HFFc6 (cell line): ENCODE measurements around the gene RASGRP1. TPM values are rescaled to one million over a fixed set of nuclear protein-coding genes. Genes with fewer than 3 reads are reported as not detected.

Experiments
- DNase-seq: peaks from one replicate; pipeline ENCODE4 v3.0.0-alpha.2; 2018
- H3K27ac Mint-ChIP-seq: 2 replicates; pipeline ENCODE4 v1.8.0; 2020; ENCODE audit warnings: mild to moderate bottlenecking, mixed read lengths
- H3K27me3 Mint-ChIP-seq: 2 replicates; pipeline ENCODE4 v1.8.0; 2021; ENCODE audit warnings: mild to moderate bottlenecking, moderate library complexity, mixed read lengths; ENCODE audit not compliant: insufficient read depth
- H3K36me3 Mint-ChIP-seq: 2 replicates; pipeline ENCODE4 v1.8.0; 2021; ENCODE audit warnings: low read depth, mixed read lengths
- H3K4me1 Mint-ChIP-seq: 2 replicates; pipeline ENCODE4 v1.8.0; 2020; ENCODE audit warnings: low read depth, mixed read lengths
- H3K4me3 Mint-ChIP-seq: 2 replicates; pipeline ENCODE4 v1.8.0; 2020; ENCODE audit warnings: mild to moderate bottlenecking, moderate library complexity, mixed read lengths
- H3K9me3 Mint-ChIP-seq: 2 replicates; pipeline ENCODE4 v1.8.0; 2020; ENCODE audit warnings: mild to moderate bottlenecking, mixed read lengths
- CTCF ChIP-seq: fragments of 200-600 bp; sonication (generic); IDR thresholded peaks from 2 replicates; pipeline ENCODE4 v1.5.0; 2021; ENCODE audit warnings: antibody characterized with exemption, mild to moderate bottlenecking
- total RNA-seq, 6 experiments: library from RNA; stranded (reverse); fragmentation: NEBNext Ultra II Directional; extraction: Animal tissue kit (Norgen Biotek cat#: 25700); gene quantifications; 2 replicates in 1 of 6; 3 replicates in 5 of 6; pipeline ENCODE4 v1.2.3, GENCODE V29; 2021

RASGRP1 gene
- total RNA-seq, 6 experiments from 2014 or later: 0.14 to 0.59 (median 0.37) TPM

- DNase-seq: peak; percentile 95
- Mint-ChIP-seq H3K4me3 (0 out of 2 replicates have a peak overlapping the region, but pooled peaks have one; percentile 16), H3K27ac (peak overlapping the region; percentile 75), H3K4me1 (peaks cover 70% of the 10 kb centered on the region), H3K9me3 (no peaks in the 10 kb centered on the region), H3K27me3 (no peaks in the 10 kb centered on the region; the same call in 1 of the 2 replicates), H3K36me3 (no peaks in the 10 kb centered on the region)
- TF ChIP-seq CTCF: no peak
These were observed 28.4 kb downstream of the RASGRP1 start for GRCh38 chr15:38536201-38536676.

- Mint-ChIP-seq H3K4me1 (peaks cover 71% of the 10 kb centered on the region), H3K9me3 (no peaks in the 10 kb centered on the region), H3K27me3 (no peaks in the 10 kb centered on the region; the same call in 1 of the 2 replicates), H3K27ac (peak overlapping the region; percentile 75), H3K36me3 (no peaks in the 10 kb centered on the region), H3K4me3 (peak overlapping the region; percentile 16)
- DNase-seq: peak; percentile 55
- no peak for TF ChIP-seq CTCF
These were observed 29.0 kb downstream of the RASGRP1 start for GRCh38 chr15:38535491-38536200.

- Mint-ChIP-seq H3K27me3 (no peaks in the 10 kb centered on the region; the same call in 1 of the 2 replicates), H3K4me1 (peaks cover 71% of the 10 kb centered on the region), H3K4me3 (no peak overlapping the region), H3K9me3 (no peaks in the 10 kb centered on the region), H3K36me3 (no peaks in the 10 kb centered on the region), H3K27ac (no peak overlapping the region)
- no peak for DNase-seq
- TF ChIP-seq CTCF: no peak
These were observed 29.9 kb downstream of the RASGRP1 start for GRCh38 chr15:38534691-38535090.

- no peak for TF ChIP-seq CTCF
- no peak overlapping the region for H3K4me3 Mint-ChIP-seq
- no peak for DNase-seq
- H3K27me3 Mint-ChIP-seq: no peaks in the 10 kb centered on the region; the same call in 1 of the 2 replicates
- H3K9me3 Mint-ChIP-seq: no peaks in the 10 kb centered on the region
- H3K4me1 Mint-ChIP-seq: peaks cover 78% of the 10 kb centered on the region
- no peak overlapping the region for H3K27ac Mint-ChIP-seq
- no peaks in the 10 kb centered on the region for H3K36me3 Mint-ChIP-seq
These were observed 30.7 kb downstream of the RASGRP1 start for GRCh38 chr15:38533926-38534325.

GRCh38 chr15:38533416-38533915 is 31.1 kb downstream of the RASGRP1 start:
- no peaks in the 10 kb centered on the region; the same call in 1 of the 2 replicates for H3K27me3 Mint-ChIP-seq
- H3K4me1 Mint-ChIP-seq: peaks cover 83% of the 10 kb centered on the region

More at GRCh38 chr15:38533416-38533915, 31.1 kb downstream of the RASGRP1 start:
- no peaks in the 10 kb centered on the region for H3K36me3 Mint-ChIP-seq
- H3K27ac Mint-ChIP-seq: no peak overlapping the region
- H3K4me3 Mint-ChIP-seq: no peak overlapping the region
- TF ChIP-seq CTCF: no peak
- no peak for DNase-seq
- H3K9me3 Mint-ChIP-seq: no peaks in the 10 kb centered on the region
